M059J (cell line): Measurements from ENCODE around the gene ZDHHC3. TPM values are rescaled to one million over a fixed set of nuclear protein-coding genes. Genes with fewer than 3 reads are reported as not detected.
A peak's percentile ranks its signal among the peaks of the same experiment; 100 is the strongest.
"Not testable (repeated sequence)": the region's sequence is repeated elsewhere in the genome, so short reads cannot be mapped to it uniquely, and the experiment has no call there.

Source experiments
- DNase-seq: peaks from one replicate; pipeline ENCODE4 v3.0.0-alpha.2; 2012; ENCODE audit warnings: low read depth
- total RNA-seq: library from RNA; depleted of rRNA; stranded (reverse); fragments of >200 nt; shearing (Covaris generic); gene quantifications from 2 replicates; pipeline ENCODE4 v1.2.3, GENCODE V29; 2014

Gene ZDHHC3
- total RNA-seq, 1 experiment from 2014 or later = 56.7 TPM

GRCh38 chr3:44995142-44995770 lies 19.3 kb upstream of the ZDHHC3 start:
- DNase-seq = peak; percentile 55

GRCh38 chr3:44993471-44994205 lies 17.7 kb upstream of the ZDHHC3 start:
- DNase-seq = peak; percentile 92

- peak; percentile 33 for DNase-seq
These were observed 16.8 kb upstream of the ZDHHC3 start for GRCh38 chr3:44992555-44993470.

- DNase-seq = no peak
These were observed 15.4 kb upstream of the ZDHHC3 start for GRCh38 chr3:44991326-44991725.

GRCh38 chr3:44989636-44990373 lies 13.8 kb upstream of the ZDHHC3 start:
- DNase-seq = no peak

- no peak for DNase-seq
These were observed 13.2 kb upstream of the ZDHHC3 start for GRCh38 chr3:44989141-44989540.

GRCh38 chr3:44988073-44988472 lies 12.1 kb upstream of the ZDHHC3 start:
- DNase-seq = no peak

- no peak for DNase-seq
These were observed 11.4 kb upstream of the ZDHHC3 start for GRCh38 chr3:44987332-44987731.

GRCh38 chr3:44986330-44986729 lies 10.4 kb upstream of the ZDHHC3 start:
- DNase-seq = not testable (repeated sequence)

GRCh38 chr3:44984335-44984734 lies 8.4 kb upstream of the ZDHHC3 start:
- no peak for DNase-seq

- DNase-seq = peak; percentile 25
These were observed 7.5 kb upstream of the ZDHHC3 start for GRCh38 chr3:44983484-44983941.

GRCh38 chr3:44982817-44983216 lies 6.8 kb upstream of the ZDHHC3 start:
- DNase-seq = no peak

- DNase-seq = no peak
These were observed 5.8 kb upstream of the ZDHHC3 start for GRCh38 chr3:44981751-44982150.

GRCh38 chr3:44981220-44981619 lies 5.2 kb upstream of the ZDHHC3 start:
- DNase-seq = peak; percentile 59

GRCh38 chr3:44974416-44974815 lies 1.6 kb downstream of the ZDHHC3 start:
- no peak for DNase-seq

GRCh38 chr3:44970926-44971490 lies 5.0 kb downstream of the ZDHHC3 start:
- no peak for DNase-seq

GRCh38 chr3:44969828-44970179 lies 6.2 kb downstream of the ZDHHC3 start:
- no peak for DNase-seq

- no peak for DNase-seq
These were observed 6.7 kb downstream of the ZDHHC3 start for GRCh38 chr3:44969154-44969827.

- DNase-seq = no peak
These were observed 7.5 kb downstream of the ZDHHC3 start for GRCh38 chr3:44968447-44968858.

- peak; percentile 16 for DNase-seq
These were observed 9.1 kb downstream of the ZDHHC3 start for GRCh38 chr3:44966795-44967278.

GRCh38 chr3:44965165-44965564 lies 10.8 kb downstream of the ZDHHC3 start:
- DNase-seq = no peak
